Measurements from ENCODE around the gene CENPS.

- TF ChIP-seq CTCF (conservative IDR thresholded peaks at IDR 0.05 in 1 of 2, IDR thresholded peaks at IDR 0.05 in 1 of 2; ENCODE audit: low read depth in 1 of 2, low read length in 2 of 2), result no peak
- no peak for TF ChIP-seq EZH2 (IDR thresholded peaks at IDR 0.05; ENCODE audit: low read length, missing control alignments)
These were observed 10.9 kb upstream of the CENPS start for GRCh38 chr1:10419351-10419750.
